Glutamatergic neuron (in vitro differentiated cells): ENCODE data around the gene HPCA. TPM values are rescaled to one million over a fixed set of nuclear protein-coding genes. Genes with fewer than 3 reads are reported as not detected.

Source experiments
- DNase-seq: peaks from one replicate; pipeline ENCODE4 v3.0.0; 2022
- H3K27ac Mint-ChIP-seq: one replicate; pipeline ENCODE4 v1.8.0; 2020; ENCODE audit warnings: mild to moderate bottlenecking, mixed read lengths, inconsistent platforms; ENCODE audit not compliant: unreplicated experiment
- H3K27me3 Mint-ChIP-seq: one replicate; pipeline ENCODE4 v1.8.0; 2020; ENCODE audit warnings: mild to moderate bottlenecking, moderate library complexity, mixed read lengths, inconsistent platforms; ENCODE audit not compliant: unreplicated experiment
- H3K36me3 Mint-ChIP-seq: one replicate; pipeline ENCODE4 v1.8.0; 2020; ENCODE audit warnings: mild to moderate bottlenecking, mixed read lengths, inconsistent platforms; ENCODE audit not compliant: unreplicated experiment
- H3K4me1 Mint-ChIP-seq: one replicate; pipeline ENCODE4 v1.8.0; 2020; ENCODE audit warnings: mild to moderate bottlenecking, low read depth, mixed read lengths, inconsistent platforms; ENCODE audit not compliant: unreplicated experiment
- H3K4me3 Mint-ChIP-seq: one replicate; pipeline ENCODE4 v1.8.0; 2020; ENCODE audit warnings: mild to moderate bottlenecking, mixed read lengths, inconsistent platforms; ENCODE audit not compliant: unreplicated experiment
- H3K9me3 Mint-ChIP-seq: one replicate; pipeline ENCODE4 v1.8.0; 2020; ENCODE audit warnings: mild to moderate bottlenecking, moderate library complexity, mixed read lengths, inconsistent platforms; ENCODE audit not compliant: unreplicated experiment
- CTCF ChIP-seq: fragments of 200-600 bp; sonication (generic); IDR thresholded peaks from one replicate; pipeline ENCODE4 v1.5.0; 2021; ENCODE audit not compliant: partially characterized antibody, unreplicated experiment
- total RNA-seq: library from RNA; stranded (reverse); fragmentation: NEBNext Ultra II Directional; extraction: Animal tissue kit (Norgen Biotek cat#: 25700); gene quantifications from one replicate; pipeline ENCODE4 v1.2.1, GENCODE V29; 2021; ENCODE audit not compliant: unreplicated experiment

The HPCA gene
- total RNA-seq, 1 donor from 2014 or later: 156 TPM

GRCh38 chr1:32925403-32926162 is 39.3 kb downstream of the HPCA start:
- H3K9me3 Mint-ChIP-seq: peaks cover 4% of the 10 kb centered on the region
- TF ChIP-seq CTCF: no peak
- H3K4me3 Mint-ChIP-seq: peak overlapping the region; percentile 68
- no peak overlapping the region for H3K27ac Mint-ChIP-seq
- peaks cover 20% of the 10 kb centered on the region for H3K27me3 Mint-ChIP-seq
- H3K36me3 Mint-ChIP-seq: no peaks in the 10 kb centered on the region
- peak; percentile 28 for DNase-seq
- peaks cover 7% of the 10 kb centered on the region for H3K4me1 Mint-ChIP-seq

DNA sequence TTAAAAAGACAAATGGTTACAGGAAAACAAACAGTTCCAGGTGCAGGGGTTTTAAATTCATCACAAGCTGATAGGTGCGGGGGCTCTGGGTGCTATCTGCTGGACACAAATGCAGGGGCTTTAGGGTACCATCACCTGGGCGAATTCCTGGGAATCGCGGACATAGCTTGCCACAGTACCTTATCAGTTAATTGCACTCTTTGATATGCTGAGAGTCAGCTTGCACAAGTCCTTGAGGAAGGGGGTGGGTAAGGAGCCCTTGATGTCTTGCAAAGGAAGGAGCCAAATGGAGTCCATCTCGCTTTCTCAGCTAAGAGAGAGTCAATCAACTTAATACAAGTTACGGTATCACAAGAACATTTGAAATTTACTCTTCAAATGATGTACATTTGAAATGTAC is 40.3 kb downstream of the HPCA start:
- H3K4me1 Mint-ChIP-seq: peaks cover 7% of the 10 kb centered on the region
- no peaks in the 10 kb centered on the region for H3K36me3 Mint-ChIP-seq
- no peak for DNase-seq
- H3K9me3 Mint-ChIP-seq: peaks cover 4% of the 10 kb centered on the region
- H3K4me3 Mint-ChIP-seq: no peak overlapping the region
- H3K27me3 Mint-ChIP-seq: peaks cover 20% of the 10 kb centered on the region
- no peak for TF ChIP-seq CTCF
- no peak overlapping the region for H3K27ac Mint-ChIP-seq

GRCh38 chr1:32927441-32927840 is 41.1 kb downstream of the HPCA start:
- Mint-ChIP-seq H3K4me1 (peaks cover 7% of the 10 kb centered on the region), H3K9me3 (peaks cover 4% of the 10 kb centered on the region), H3K27ac (no peak overlapping the region), H3K27me3 (peaks cover 20% of the 10 kb centered on the region), H3K4me3 (no peak overlapping the region), H3K36me3 (no peaks in the 10 kb centered on the region)
- DNase-seq: no peak
- TF ChIP-seq CTCF: no peak

- no peak overlapping the region for H3K4me3 Mint-ChIP-seq
- no peaks in the 10 kb centered on the region for H3K36me3 Mint-ChIP-seq
These were observed 42.0 kb downstream of the HPCA start for GRCh38 chr1:32928285-32928684.

More at GRCh38 chr1:32928285-32928684, 42.0 kb downstream of the HPCA start:
- H3K4me1 Mint-ChIP-seq: peaks cover 7% of the 10 kb centered on the region
- DNase-seq: no peak
- H3K27ac Mint-ChIP-seq: no peak overlapping the region
- H3K9me3 Mint-ChIP-seq: peaks cover 4% of the 10 kb centered on the region
- no peak for TF ChIP-seq CTCF
- H3K27me3 Mint-ChIP-seq: peaks cover 17% of the 10 kb centered on the region
